Spleen (tissue), 7 donors: ENCODE measurements around the gene GRIK5.

ENCODE experiments used
- CTCF ChIP-seq, 11 experiments: fragments of 200-600 bp in 7 of 11; fragments of 450-650 bp in 4 of 11; sonication (generic) in 4 of 11; IDR thresholded peaks in 8 of 11; conservative IDR thresholded peaks in 3 of 11; 1 replicate in 7 of 11; 2 replicates in 4 of 11; pipeline versions ENCODE4 v1.4.0 to v1.8.0; 2016 to 2021; ENCODE audit warnings: antibody characterized with exemption in 11 of 11, inconsistent platforms in 4 of 11, mild to moderate bottlenecking in 1 of 11
- POLR2AphosphoS5 ChIP-seq, 3 donors: sonication (generic); formaldehyde crosslinking; IDR thresholded peaks; one replicate each; pipeline ENCODE4 v1.5.1; 2017; ENCODE audit warnings: antibody characterized with exemption in 3 of 3
- donor health status: DM: no; HTN: no; CAD: no; lungs with moderate emphysema.
- donor health status: DM: no; HTN: no; CAD: no.
- donor health status: DM: no; HTN: no; CAD: no.

- TF ChIP-seq CTCF (IDR thresholded peaks at IDR 0.05 in 8 of 11, conservative IDR thresholded peaks at IDR 0.05 in 3 of 11) (peak in 3 of 11 experiments; percentile 8 to 41 (median 16)), POLR2AphosphoS5 (IDR thresholded peaks at IDR 0.05) (no peak)
Observed at GRCh38 chr19:42116308-42117075, 46.5 kb upstream of the GRIK5 start.
